Non-pigmented ciliary epithelial cell (primary cell): ENCODE measurements around the gene NEK10.

ENCODE experiments used
- DNase-seq: peaks from one replicate; pipeline ENCODE4 v3.0.0-alpha.2; 2010; ENCODE audit warnings: low read depth

NEK10 gene

GRCh38 chr3:27060336-27060735 lies 308.8 kb downstream of the NEK10 start:
- DNase-seq: no peak
